ENCODE measurements around the gene ECSCR. TPM values are rescaled to one million over a fixed set of nuclear protein-coding genes. Genes with fewer than 3 reads are reported as not detected.
A peak's percentile ranks its signal among the peaks of the same experiment; 100 is the strongest.
"Not testable (repeated sequence)": the region's sequence is repeated elsewhere in the genome, so short reads cannot be mapped to it uniquely, and the experiment has no call there.

The ECSCR gene
- total RNA-seq, 1 donor from 2014 or later: 4.9 TPM

DNA sequence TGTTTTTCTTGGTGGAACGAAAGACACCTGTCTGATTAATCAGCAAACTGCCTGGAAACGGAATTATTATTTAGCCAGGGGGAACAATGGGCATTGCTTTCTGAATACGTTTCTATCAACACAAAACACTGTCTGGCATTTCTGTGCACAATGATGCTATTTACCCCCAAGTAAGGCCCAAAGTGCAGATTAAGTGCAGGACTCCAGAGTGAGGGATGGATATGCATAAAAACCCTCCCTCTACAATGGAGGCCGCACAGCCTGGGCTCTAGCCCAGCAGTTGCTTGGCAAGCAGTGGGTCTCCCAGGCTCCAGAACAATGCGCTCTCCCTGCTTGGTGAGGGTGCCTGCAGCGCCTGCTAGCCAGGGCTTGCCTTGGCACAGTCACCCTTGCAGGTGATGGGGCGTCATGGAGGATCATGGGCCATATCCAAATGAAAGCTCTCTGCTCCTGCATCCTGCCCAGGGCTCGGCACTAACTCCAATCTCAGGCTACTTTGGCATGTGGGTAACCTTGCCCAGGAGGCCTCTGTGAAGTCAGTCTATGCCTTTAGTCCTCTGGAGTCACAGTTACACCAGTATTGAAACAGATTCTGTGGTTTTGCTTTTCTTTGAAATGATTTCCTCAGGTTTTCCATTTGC lies 47.2 kb downstream of the ECSCR start:
- FAIRE-seq: no peak
- DNase-seq (ENCODE audit: low spot score in 2 of 2): no peak

DNA sequence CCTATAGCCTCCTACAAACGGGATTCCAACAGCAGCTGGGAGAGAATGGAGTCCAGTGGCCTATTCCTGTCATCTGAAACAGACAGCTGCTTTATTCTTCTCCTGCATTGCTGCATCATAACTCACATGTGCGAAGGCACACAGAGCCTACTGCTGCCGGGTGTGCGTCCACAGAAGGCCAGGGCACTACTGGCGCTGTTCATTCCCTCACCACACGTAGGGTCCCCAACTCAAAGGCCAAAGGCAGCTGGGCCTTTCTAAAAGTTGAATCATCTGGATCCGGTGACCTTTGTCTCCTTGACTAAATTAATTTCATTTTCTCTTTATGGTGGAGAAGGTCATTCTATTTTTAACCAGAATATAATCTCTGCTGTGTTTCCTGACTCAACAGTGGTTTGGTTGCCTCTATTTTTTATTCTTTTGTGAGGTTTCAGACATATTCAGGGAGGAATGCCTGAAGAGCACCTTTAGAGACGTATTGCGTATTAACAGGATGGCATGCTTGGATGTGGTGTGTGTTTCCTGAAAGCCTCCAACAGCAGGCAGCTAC lies 47.9 kb downstream of the ECSCR start:
- FAIRE-seq: no peak
- no peak for DNase-seq (ENCODE audit: low spot score in 2 of 2)

DNA sequence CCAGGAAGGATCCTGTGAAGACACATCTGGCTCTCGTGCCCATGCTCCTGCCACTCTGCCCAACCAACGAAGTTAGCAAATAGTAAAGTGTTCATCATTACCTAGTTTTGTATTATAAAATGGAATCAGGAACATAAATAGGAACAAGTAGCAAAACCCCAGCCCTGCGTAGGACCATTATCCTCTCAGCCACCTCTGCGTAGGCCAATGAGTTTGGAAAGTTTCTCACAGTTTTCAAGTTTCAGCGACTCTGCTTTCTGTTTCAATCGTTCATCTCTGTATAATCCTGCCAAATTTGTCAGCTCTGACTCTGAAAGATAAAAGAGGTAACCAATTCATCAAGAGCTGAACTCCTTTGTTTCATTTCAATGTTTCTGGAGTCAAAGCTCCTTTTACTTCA lies 48.6 kb downstream of the ECSCR start:
- no peak for DNase-seq (ENCODE audit: low spot score in 2 of 2)
- FAIRE-seq: no peak

- DNase-seq (ENCODE audit: low spot score in 2 of 2): no peak
- no peak for FAIRE-seq
Observed at GRCh38 chr5:139413153-139413552, 49.4 kb downstream of the ECSCR start.

DNA sequence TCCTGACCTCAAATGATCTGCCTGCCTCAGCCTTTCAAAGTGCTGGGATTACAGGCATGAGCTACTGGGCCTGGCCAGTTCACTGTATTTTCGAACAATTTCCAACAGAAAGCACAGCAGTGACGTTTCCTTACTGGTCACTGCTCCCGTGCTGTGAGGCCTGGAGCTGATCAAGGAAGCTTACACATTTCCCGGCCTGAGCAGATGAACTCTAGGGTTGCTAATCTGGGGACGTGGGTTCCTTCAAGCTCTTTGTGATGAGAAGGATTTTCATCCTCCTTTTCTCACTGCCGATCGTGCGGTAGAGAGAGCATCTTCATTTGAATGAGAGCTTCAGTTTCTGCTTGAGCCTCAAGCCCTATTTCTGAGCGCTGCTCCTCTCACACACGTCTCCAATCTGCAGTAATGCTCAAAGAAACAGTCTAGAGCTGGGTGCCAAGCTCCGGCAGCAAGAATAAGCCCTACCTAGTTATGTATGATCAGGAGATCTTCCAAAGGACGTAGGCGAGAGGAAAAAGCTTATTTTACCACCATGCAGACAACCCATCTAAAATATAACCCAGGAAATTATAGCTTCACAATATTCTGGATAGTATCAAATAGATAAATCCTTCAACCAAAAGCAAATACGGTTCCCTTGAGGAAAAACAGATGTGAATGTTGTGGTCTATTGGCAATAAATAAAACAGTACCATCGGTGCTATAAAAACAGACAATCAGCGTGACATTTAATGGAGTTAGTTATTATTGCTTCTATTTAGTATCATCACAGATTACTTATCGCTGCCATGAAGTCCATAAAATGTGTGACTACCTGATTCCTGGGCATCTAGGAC lies 51.3 kb downstream of the ECSCR start:
- FAIRE-seq (no peak), DNase-seq (ENCODE audit: low spot score in 2 of 2) (no peak)

GRCh38 chr5:139410121-139410992 lies 52.2 kb downstream of the ECSCR start:
- DNase-seq (ENCODE audit: low spot score in 2 of 2) (no peak), FAIRE-seq (no peak)

DNA sequence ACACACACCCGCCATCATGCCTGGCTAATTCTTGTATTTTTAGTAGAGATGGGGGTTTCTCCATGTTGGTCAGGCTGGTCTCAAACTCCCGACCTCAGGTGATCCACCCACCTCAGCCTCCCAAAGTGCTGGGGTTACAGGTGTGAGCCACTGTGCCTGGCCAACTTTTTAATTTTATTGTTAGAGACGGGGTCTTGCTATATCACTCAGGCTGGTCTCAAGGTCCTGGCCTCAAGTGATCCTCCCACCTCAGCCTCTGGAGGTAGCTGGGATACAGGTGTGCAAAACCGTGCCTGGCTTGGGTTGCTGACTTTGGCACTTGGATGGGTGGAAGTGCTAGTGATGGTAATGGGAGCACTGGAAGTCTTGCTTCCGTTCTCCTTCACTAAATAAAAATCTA lies 53.4 kb downstream of the ECSCR start:
- FAIRE-seq; DNase-seq (ENCODE audit: low spot score in 2 of 2): not testable (repeated sequence)

- DNase-seq (ENCODE audit: low spot score in 2 of 2): no peak
- no peak for FAIRE-seq
Observed at GRCh38 chr5:139408191-139408590, 54.4 kb downstream of the ECSCR start.

DNA sequence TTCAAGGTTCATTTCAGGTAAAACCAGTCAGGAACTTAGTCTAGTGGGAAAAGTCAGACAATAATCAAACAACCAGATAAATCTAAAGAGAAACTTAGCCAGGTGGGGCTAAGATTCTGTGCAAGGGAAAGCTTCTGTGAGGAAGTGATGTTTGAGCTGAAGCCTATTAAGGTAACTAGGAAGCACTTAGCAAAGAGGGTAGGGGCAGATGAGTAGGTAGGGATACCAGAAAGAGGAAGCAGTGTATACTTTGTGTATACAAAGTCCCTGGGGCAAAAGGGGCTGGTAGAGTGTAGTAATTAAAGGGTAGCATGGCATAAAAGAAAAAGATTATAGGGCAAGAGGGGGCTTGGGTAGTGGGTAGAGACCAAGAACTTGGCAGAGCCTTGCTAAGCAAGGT lies 55.0 kb downstream of the ECSCR start:
- FAIRE-seq: no peak
- DNase-seq (ENCODE audit: low spot score in 2 of 2): no peak

DNA sequence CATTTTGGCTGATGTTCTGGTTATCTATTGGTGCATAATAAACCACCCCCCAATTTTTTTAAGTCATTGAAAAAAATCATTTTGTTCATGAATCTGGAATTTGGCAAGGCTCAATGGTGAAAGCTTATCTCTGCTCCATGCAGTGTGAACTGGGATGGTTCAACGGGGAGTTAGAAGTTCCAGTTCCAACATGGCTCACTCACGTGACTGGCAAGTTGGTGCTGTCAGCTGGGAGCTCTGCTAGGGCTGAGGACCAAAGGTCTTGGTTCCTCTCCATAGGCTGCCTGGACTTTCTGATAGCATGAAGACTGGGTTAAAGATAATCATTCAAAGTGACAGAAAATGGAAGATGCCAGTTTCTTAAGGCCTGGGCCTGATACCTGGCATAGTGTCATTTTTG lies 55.6 kb downstream of the ECSCR start:
- FAIRE-seq: no peak
- DNase-seq (ENCODE audit: low spot score in 2 of 2): no peak

GRCh38 chr5:139404484-139404840 lies 58.1 kb downstream of the ECSCR start:
- no peak for FAIRE-seq
- DNase-seq (ENCODE audit: low spot score in 2 of 2): no peak

- FAIRE-seq (no peak), DNase-seq (ENCODE audit: low spot score in 2 of 2) (peak; percentile 84 to 93)
Observed at GRCh38 chr5:139403787-139404483, 58.6 kb downstream of the ECSCR start, which contains the start of gene SPATA24. Gene SPATA24, minus strand, starts transcription at chr5:139404089. Its CDS starts 29 bp downstream, at chr5:139404060.

GRCh38 chr5:139403418-139403786 lies 59.1 kb downstream of the ECSCR start:
- no peak for FAIRE-seq
- no peak for DNase-seq (ENCODE audit: low spot score in 2 of 2)

GRCh38 chr5:139402561-139403158 lies 59.9 kb downstream of the ECSCR start:
- FAIRE-seq (no peak), DNase-seq (ENCODE audit: low spot score in 2 of 2) (no peak)

- no peak for DNase-seq (ENCODE audit: low spot score in 2 of 2)
- no peak for FAIRE-seq
Observed at GRCh38 chr5:139401546-139401945, 61.0 kb downstream of the ECSCR start.

GRCh38 chr5:139399501-139400121 lies 62.9 kb downstream of the ECSCR start:
- DNase-seq (ENCODE audit: low spot score in 2 of 2): no peak
- FAIRE-seq: no peak

All from frontal cortex (tissue), 4 donors.